ENCODE results near the gene CACNB2. TPM values are rescaled to one million over a fixed set of nuclear protein-coding genes. Genes with fewer than 3 reads are reported as not detected.
A peak's percentile ranks its signal among the peaks of the same experiment; 100 is the strongest.

The CACNB2 gene
- total and polyA plus RNA-seq, 4 donors, result 0.38 to 3.1 (median 0.83) TPM

- H3K36me3 ChIP-seq (ENCODE audit: control insufficient read depth in 4 of 4, insufficient read depth in 3 of 4, low read depth in 1 of 4, low read length in 3 of 4), result no peaks in the 10 kb centered on the region
- H3K27ac ChIP-seq (ENCODE audit: low read depth in 1 of 2, low read length in 2 of 2), result no peak overlapping the region
- TF ChIP-seq EGR1 (IDR thresholded peaks at IDR 0.05; ENCODE audit: low read depth in 2 of 2) (no peak), TAF1 (conservative IDR thresholded peaks at IDR 0.05) (no peak), FOXA1 (IDR thresholded peaks at IDR 0.05) (no peak), HNF4G (IDR thresholded peaks at IDR 0.05) (no peak), YY1 (IDR thresholded peaks at IDR 0.05) (no peak), ZBTB33 (IDR thresholded peaks at IDR 0.05) (no peak), FOXA2 (IDR thresholded peaks at IDR 0.05) (no peak), ATF3 (IDR thresholded peaks at IDR 0.05) (no peak), HNF4A (conservative IDR thresholded peaks at IDR 0.05) (no peak), REST (IDR thresholded peaks at IDR 0.05) (no peak)
- no peak overlapping the region for H3K4me3 ChIP-seq (ENCODE audit: low read depth in 1 of 3, low read length in 3 of 3)
- no peaks in the 10 kb centered on the region for H3K9me3 ChIP-seq (ENCODE audit: control insufficient read depth in 4 of 4, low read length in 3 of 4)
- no peak overlapping the region for H3K9ac ChIP-seq (ENCODE audit: low read depth in 1 of 2, low read length in 2 of 2)
- H3K4me1 ChIP-seq (ENCODE audit: control insufficient read depth in 4 of 4, insufficient read depth in 4 of 4, low read length in 3 of 4), result no peaks in the 10 kb centered on the region
- H3K27me3 ChIP-seq (ENCODE audit: control insufficient read depth in 4 of 4, insufficient read depth in 4 of 4, low read length in 3 of 4), result peaks cover 0 to 4% (median 0%) of the 10 kb centered on the region in 4 donors
- WGBS, result 83% methylated on average over 4 of the region's 4 CpGs
- no peak for DNase-seq (ENCODE audit: low spot score)
Observed at GRCh38 chr10:18213271-18213670, 73.0 kb downstream of the CACNB2 start.

- WGBS, result 37% methylated on average over 10 of the region's 10 CpGs
- no peak overlapping the region for H3K4me3 ChIP-seq (ENCODE audit: low read depth in 1 of 3, low read length in 3 of 3)
Observed at GRCh38 chr10:18214691-18215563, 74.7 kb downstream of the CACNB2 start.

More at GRCh38 chr10:18214691-18215563, 74.7 kb downstream of the CACNB2 start:
- Histone ChIP-seq H3K27me3 (ENCODE audit: control insufficient read depth in 4 of 4, insufficient read depth in 4 of 4, low read length in 3 of 4) (peaks cover 0 to 4% (median 0%) of the 10 kb centered on the region in 4 donors), H3K9ac (ENCODE audit: low read depth in 1 of 2, low read length in 2 of 2) (no peak overlapping the region), H3K9me3 (ENCODE audit: control insufficient read depth in 4 of 4, low read length in 3 of 4) (no peaks in the 10 kb centered on the region), H3K36me3 (ENCODE audit: control insufficient read depth in 4 of 4, insufficient read depth in 3 of 4, low read depth in 1 of 4, low read length in 3 of 4) (no peaks in the 10 kb centered on the region), H3K27ac (ENCODE audit: low read depth in 1 of 2, low read length in 2 of 2) (no peak overlapping the region), H3K4me1 (ENCODE audit: control insufficient read depth in 4 of 4, insufficient read depth in 4 of 4, low read length in 3 of 4) (no peaks in the 10 kb centered on the region)
- peak; percentile 40 for DNase-seq (ENCODE audit: low spot score)
- TF ChIP-seq NR2F2 (IDR thresholded peaks at IDR 0.05), result no peak
- peak; percentile 80 to 86 for TF ChIP-seq RAD21 (IDR thresholded peaks at IDR 0.05)
- TF ChIP-seq EGR1 (IDR thresholded peaks at IDR 0.05; ENCODE audit: low read depth in 2 of 2), result no peak
- TF ChIP-seq HNF4A (conservative IDR thresholded peaks at IDR 0.05), result no peak
- peak; percentile 67 for TF ChIP-seq CTCF (IDR thresholded peaks at IDR 0.05; ENCODE audit: low read depth, low read length, missing input control)

Measured in liver (tissue), 9 donors.